Skeletal muscle tissue (tissue), 4 donors: ENCODE data around the gene MTFR1L. TPM values are rescaled to one million over a fixed set of nuclear protein-coding genes. Genes with fewer than 3 reads are reported as not detected.

Experiments used
- H3K27ac ChIP-seq: one replicate; pipeline ENCODE4 v1.7.0; 2013; ENCODE audit warnings: mild to moderate bottlenecking, low read depth, low read length, inconsistent platforms
- H3K27me3 ChIP-seq, 3 donors: one replicate each; pipeline ENCODE4 v1.7.0; 2013; ENCODE audit warnings: low read length in 3 of 3; ENCODE audit not compliant: control insufficient read depth in 3 of 3, insufficient read depth in 3 of 3
- H3K36me3 ChIP-seq, 3 donors: one replicate each; pipeline ENCODE4 v1.7.0; 2013; ENCODE audit warnings: low read length in 3 of 3; ENCODE audit not compliant: control insufficient read depth in 3 of 3, insufficient read depth in 3 of 3
- H3K4me1 ChIP-seq, 3 donors: one replicate each; pipeline ENCODE4 v1.7.0; 2013; ENCODE audit warnings: low read length in 3 of 3, mild to moderate bottlenecking in 3 of 3; ENCODE audit not compliant: control insufficient read depth in 3 of 3, insufficient read depth in 3 of 3
- H3K4me3 ChIP-seq, 3 donors: one replicate each; pipeline ENCODE4 v1.7.0; 2013; ENCODE audit warnings: low read length in 3 of 3
- H3K9ac ChIP-seq, 3 donors: one replicate each; pipeline ENCODE4 v1.7.0; 2013; ENCODE audit warnings: low read length in 3 of 3, mild to moderate bottlenecking in 3 of 3, moderate library complexity in 2 of 3, low read depth in 1 of 3
- H3K9me3 ChIP-seq, 3 donors: one replicate each; pipeline ENCODE4 v1.7.0; 2013; ENCODE audit warnings: low read length in 3 of 3; ENCODE audit not compliant: control insufficient read depth in 3 of 3
- total RNA-seq: library from RNA; depleted of rRNA; stranded (reverse); fragments of >200 nt; gene quantifications from one replicate; pipeline ENCODE4 v1.2.3, GENCODE V29; 2014
- donor health status: Osteomylitis.

Gene MTFR1L
- total RNA-seq, 1 donor from 2014 or later = 35.0 TPM

DNA sequence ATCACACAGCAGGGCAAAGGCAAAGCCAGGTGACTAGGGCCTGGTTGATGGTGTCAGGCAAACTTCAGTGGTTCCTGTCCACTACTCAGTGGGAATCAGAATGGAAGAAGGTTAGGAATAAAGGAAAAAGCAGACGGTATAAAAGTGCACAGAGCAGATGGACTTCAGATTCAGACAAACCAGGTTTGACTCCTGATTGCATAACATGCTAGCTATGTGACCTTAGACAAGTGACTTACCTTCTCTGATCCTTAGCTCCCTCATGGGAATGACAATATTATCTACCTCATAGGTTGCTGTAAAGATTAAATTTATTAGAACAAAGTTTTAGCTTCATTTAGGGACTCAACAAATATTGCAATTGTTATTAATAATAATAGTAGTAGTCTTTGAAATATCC lies 50.9 kb downstream of the MTFR1L start:
- Histone ChIP-seq H3K36me3 (no peaks in the 10 kb centered on the region), H3K9ac (no peak overlapping the region), H3K4me3 (no peak overlapping the region), H3K9me3 (no peaks in the 10 kb centered on the region), H3K4me1 (peaks cover 10 to 21% (median 19%) of the 10 kb centered on the region in 3 donors), H3K27me3 (no peaks in the 10 kb centered on the region), H3K27ac (no peak overlapping the region)

DNA sequence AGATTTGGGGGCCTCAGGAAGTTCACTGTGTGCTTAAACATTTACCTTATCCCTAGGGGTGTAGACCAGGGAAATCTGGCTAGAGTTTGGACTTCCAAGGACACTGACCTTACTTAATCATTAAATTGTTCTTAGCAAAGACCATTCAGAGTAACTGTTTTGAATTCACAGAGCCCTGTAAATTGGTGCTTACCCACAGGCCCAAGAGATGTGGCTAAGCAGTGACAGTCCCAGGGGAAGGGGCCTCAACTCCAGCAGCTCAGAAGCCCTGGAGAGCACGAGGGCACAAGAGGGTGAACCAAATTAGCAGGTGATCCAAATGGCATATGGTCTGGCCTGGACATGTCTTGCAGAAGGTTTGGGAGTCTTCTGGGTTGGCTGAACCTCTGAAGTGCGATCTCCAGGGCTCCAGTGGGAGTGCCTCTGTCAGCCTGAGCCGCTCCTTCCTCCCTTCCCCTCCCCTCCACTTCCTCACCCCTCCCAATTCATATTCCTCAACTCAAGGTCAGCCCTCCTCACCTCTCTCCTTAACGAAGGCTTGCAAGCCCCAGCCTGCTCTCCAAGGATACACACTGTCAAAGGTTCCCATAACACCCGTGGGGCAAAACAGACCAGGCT lies 51.4 kb downstream of the MTFR1L start:
- Histone ChIP-seq H3K4me1 (peaks cover 12 to 23% (median 21%) of the 10 kb centered on the region in 3 donors), H3K36me3 (no peaks in the 10 kb centered on the region), H3K27me3 (no peaks in the 10 kb centered on the region), H3K4me3 (no peak overlapping the region), H3K9ac (no peak overlapping the region), H3K9me3 (no peaks in the 10 kb centered on the region), H3K27ac (no peak overlapping the region)

DNA sequence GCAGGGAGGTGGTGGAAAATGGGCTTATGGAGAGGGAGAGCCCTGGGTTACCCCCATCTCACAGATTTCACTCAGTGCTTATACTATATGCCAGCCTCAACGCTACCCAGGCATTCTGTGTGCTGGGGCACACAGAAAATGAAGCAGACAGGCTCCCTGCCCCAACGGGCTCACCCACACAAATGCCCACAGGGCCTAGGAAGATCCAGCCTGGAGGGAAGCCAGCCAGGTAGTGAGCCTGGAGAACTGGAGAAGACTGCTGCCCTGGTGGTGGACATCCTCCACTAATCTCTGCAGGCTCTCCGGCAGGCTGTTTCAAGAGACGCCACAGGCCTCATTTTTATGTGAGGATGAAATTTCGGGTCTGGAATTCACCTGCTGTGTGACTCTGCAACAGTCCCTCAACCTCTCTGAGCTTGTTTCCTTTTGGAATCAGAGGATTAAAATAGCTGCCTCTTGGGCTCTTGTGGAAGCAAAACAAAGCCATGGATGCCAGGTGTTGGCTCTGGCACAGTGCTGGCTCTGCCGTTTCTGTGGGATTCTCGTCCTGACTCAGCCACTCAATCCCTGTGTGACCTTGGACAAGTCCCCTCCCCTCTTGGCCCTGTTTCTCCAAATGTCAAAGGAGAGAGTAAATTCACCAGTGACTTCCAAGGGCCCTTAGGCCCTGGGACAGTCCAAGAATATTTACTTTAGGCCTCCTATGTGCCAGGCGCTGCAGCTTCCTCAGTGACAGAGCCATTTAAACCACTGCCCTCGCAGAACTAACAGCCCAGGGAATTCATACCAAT lies 52.1 kb downstream of the MTFR1L start:
- H3K36me3 ChIP-seq = no peaks in the 10 kb centered on the region
- no peak overlapping the region for H3K27ac ChIP-seq
- no peaks in the 10 kb centered on the region for H3K9me3 ChIP-seq
- no peaks in the 10 kb centered on the region for H3K27me3 ChIP-seq
- H3K9ac ChIP-seq = peak overlapping the region in 1 of 3 donors; percentile 25
- no peak overlapping the region for H3K4me3 ChIP-seq
- H3K4me1 ChIP-seq = peaks cover 13 to 24% (median 22%) of the 10 kb centered on the region in 3 donors

DNA sequence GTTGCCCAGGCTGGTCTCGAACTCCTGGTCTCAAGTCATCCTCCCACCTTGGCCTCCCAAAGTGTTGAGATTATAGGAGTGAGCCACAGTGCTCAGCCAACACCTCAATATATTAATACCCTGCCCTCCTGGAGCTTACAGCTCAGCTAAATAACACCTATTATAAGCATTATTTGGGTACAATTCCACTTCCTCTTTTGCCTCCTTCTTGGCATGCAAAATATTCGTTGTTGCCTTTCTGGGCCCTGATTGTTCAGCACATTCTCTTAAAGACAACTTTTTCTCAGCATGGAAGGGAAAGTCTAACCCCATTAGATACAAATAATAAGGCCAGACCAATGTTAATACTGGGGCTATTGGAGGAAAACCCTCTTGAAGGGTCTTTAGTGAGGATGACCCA lies 53.0 kb downstream of the MTFR1L start:
- Histone ChIP-seq H3K36me3 (no peaks in the 10 kb centered on the region), H3K4me3 (no peak overlapping the region), H3K4me1 (peaks cover 13 to 24% (median 22%) of the 10 kb centered on the region in 3 donors)

DNA sequence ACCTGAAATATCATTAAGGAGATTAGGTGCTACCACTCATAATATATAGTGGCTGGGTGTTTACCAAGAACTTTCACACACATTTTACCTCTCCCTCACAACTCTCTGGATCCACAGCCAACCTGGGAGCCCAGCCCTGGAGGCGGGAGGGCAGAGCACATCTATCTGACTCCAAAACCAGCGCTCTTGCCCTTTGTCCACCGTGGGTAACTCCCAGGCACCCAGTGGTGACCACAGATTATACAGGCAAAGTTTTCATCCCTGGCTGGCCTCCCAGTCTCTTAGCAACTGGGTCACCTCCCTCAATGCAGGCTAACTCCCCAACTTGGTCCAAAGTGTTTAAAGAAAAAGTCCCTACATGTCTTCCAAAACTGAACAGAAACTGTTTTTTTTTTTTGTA lies 53.4 kb downstream of the MTFR1L start:
- Histone ChIP-seq H3K27me3 (no peaks in the 10 kb centered on the region), H3K36me3 (no peaks in the 10 kb centered on the region), H3K9me3 (no peaks in the 10 kb centered on the region), H3K4me3 (no peak overlapping the region), H3K9ac (no peak overlapping the region), H3K27ac (no peak overlapping the region), H3K4me1 (peaks cover 13 to 24% (median 22%) of the 10 kb centered on the region in 3 donors)

More for the DNA sequence above, 53.0 kb downstream of the MTFR1L start:
- Histone ChIP-seq H3K9me3 (no peaks in the 10 kb centered on the region), H3K27me3 (no peaks in the 10 kb centered on the region), H3K9ac (no peak overlapping the region), H3K27ac (no peak overlapping the region)

DNA sequence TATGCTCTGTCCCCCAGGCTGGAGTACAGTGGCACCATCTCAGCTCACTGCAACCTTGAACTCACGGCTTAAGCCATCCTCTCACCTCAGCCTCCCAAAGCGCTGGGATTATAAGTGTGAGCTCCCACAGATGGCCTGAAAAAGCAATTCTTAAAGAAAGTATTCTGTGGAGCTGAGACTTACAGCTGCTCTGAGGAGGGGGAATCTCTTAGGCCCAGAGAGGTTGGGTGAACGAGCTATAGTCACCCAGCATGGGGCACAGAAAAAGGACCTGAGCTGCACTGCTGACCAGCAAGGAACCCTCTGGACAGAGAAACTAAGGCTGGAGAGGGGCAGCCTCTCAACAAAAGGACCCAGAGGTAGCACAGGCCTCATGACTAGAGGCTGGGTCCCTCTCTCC lies 54.5 kb downstream of the MTFR1L start:
- H3K27ac ChIP-seq = no peak overlapping the region
- no peak overlapping the region for H3K4me3 ChIP-seq
- peak overlapping the region; percentile 30 to 80 (median 59) for H3K9ac ChIP-seq

DNA sequence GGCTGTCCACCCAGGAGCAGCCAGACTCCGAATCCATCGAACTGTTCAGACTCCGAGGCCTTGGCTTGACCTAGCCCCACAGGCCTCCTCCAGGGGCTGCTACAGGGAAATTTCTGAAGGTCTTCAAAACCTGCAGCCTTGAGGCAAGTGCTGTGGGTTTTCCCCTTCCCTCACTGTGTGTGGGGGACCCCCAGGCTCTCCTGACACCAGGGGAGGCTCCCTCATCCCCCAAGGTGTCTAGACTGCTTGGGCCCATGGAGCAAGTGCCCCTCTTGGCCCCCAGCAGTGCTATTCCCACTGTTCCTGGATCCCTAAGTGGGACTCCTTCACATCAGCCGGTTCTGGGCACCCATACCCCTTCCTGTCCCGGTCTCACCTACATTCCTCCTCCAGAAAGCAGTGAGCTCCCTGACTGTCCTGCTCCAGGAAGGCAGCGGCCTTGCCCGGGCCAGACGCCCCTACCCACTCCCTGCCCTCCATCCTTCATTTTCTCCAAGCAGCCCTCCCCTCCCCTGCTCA lies 54.9 kb downstream of the MTFR1L start:
- no peak overlapping the region for H3K27ac ChIP-seq
- peaks cover 13 to 24% (median 22%) of the 10 kb centered on the region in 3 donors for H3K4me1 ChIP-seq
- H3K36me3 ChIP-seq = no peaks in the 10 kb centered on the region
- no peaks in the 10 kb centered on the region for H3K27me3 ChIP-seq
- H3K4me3 ChIP-seq = peak overlapping the region; percentile 67 to 75 (median 72)
- no peaks in the 10 kb centered on the region for H3K9me3 ChIP-seq
- peak overlapping the region; percentile 51 to 80 (median 59) for H3K9ac ChIP-seq

More for the DNA sequence above, 54.5 kb downstream of the MTFR1L start:
- Histone ChIP-seq H3K36me3 (no peaks in the 10 kb centered on the region), H3K9me3 (no peaks in the 10 kb centered on the region), H3K4me1 (peaks cover 13 to 24% (median 22%) of the 10 kb centered on the region in 3 donors), H3K27me3 (no peaks in the 10 kb centered on the region)

DNA sequence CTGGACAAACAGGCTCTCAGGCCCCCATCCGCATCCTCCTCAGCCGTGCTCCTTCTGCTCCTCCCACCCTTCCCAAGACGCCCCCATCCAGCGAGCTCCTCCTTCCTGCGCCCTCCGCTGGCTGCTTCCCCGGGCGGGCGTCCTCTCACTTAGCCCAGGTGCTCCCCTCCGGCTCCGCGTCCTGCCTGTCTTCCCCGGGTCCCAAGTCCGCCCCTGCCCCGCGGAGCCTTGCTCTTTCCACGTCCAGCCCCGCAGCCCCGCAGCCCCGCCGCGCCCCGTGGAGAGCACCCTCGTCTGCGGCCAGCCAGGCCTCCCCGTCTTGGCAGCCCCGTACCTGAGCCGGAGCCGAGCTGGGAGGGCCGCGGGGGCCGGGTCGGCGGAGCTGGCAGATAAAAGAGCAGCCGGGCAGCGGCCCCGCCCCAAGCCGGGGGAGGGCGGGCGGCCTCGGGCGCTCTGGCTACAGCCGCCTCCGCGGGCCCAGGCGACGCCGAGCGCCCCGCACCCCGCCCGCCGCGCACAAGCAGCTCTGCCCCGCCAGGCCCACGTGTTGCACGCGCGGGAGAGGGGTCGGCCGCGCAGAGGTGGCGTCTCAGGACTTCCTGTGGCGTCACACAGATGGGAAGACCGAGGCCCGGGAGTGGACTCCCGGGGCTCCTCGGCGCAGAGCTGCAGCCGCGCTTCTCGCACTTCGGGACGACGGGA lies 55.6 kb downstream of the MTFR1L start, which contains the start of gene PAQR7:
Gene PAQR7 (minus strand): TSS at position 555 of the 702 bp plus-strand sequence. CDS start 11,869 bp downstream, outside the sequence.
- Histone ChIP-seq H3K36me3 (no peaks in the 10 kb centered on the region), H3K9me3 (no peaks in the 10 kb centered on the region), H3K27me3 (no peaks in the 10 kb centered on the region), H3K27ac (peak within 1 kb of the TSS; percentile 30), H3K4me1 (peaks cover 13 to 24% (median 22%) of the 10 kb centered on the region in 3 donors), H3K4me3 (peak within 1 kb of the TSS; percentile 67 to 75 (median 72)), H3K9ac (peak within 1 kb of the TSS; percentile 59 to 80 (median 65))

DNA sequence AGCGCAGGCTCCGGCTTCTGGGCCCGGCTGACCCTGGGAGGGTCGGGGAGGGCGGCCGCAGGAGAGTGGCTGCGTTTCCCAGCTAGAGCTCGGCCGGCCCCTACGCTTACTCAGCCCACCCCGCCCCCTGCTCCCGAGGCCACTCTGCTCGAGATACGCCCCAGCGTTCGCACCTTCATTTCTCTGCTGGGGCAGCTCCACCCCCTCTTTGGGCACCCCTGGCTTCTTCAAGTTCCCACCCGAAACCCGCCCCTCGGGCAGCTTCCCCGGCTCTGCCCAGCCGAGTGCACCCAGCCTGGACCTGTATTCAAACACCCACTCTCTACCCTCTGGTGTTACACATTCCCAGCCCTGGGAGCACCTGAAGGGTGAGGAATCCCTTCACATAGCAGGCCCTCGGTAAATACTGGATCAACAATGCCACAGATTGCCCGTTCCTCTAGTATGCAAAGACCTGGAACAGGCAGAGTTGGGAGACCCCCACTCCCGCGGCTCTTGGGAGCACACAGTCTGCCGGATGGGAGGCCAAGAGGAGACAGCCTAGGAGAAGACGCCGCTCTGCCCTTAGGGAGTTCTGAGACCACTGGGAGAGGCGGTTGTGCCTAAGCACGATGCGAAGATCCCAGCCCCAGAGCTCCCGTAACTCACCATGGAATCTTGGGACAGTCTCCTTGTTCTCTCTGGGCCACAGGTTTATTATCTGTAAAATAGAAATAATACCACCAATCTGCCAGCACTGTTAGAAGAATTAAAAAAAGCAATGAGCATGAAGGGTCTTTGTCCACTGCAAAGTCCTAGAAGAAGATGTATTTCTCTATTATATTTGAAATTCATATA lies 56.3 kb downstream of the MTFR1L start:
- Histone ChIP-seq H3K27me3 (no peaks in the 10 kb centered on the region), H3K4me1 (peaks cover 13 to 24% (median 22%) of the 10 kb centered on the region in 3 donors), H3K27ac (peak overlapping the region; percentile 30), H3K36me3 (no peaks in the 10 kb centered on the region), H3K4me3 (peak overlapping the region; percentile 38 to 75 (median 72)), H3K9me3 (no peaks in the 10 kb centered on the region), H3K9ac (peak overlapping the region; percentile 59 to 80 (median 65))
